Sigmoid colon (tissue), 4 donors: ENCODE results near the gene EMC6.

Experiments used
- CTCF ChIP-seq, 4 experiments: fragments of 450-650 bp in 3 of 4; fragments of 200-600 bp in 1 of 4; IDR thresholded peaks; one replicate each; pipeline ENCODE4 v1.5.1; 2016 to 2019; ENCODE audit warnings: antibody characterized with exemption in 4 of 4, mild to moderate bottlenecking in 3 of 4, moderate library complexity in 2 of 4
- EP300 ChIP-seq, 4 donors: sonication (generic); formaldehyde crosslinking; IDR thresholded peaks; one replicate each; pipeline ENCODE4 v1.6.1; 2017; ENCODE audit warnings: antibody characterized with exemption in 4 of 4
- POLR2A ChIP-seq, 2 donors: fragments of 450-650 bp; IDR thresholded peaks; one replicate each; pipeline ENCODE4 v1.6.1; 2016; ENCODE audit warnings: antibody characterized with exemption in 2 of 2, mild to moderate bottlenecking in 2 of 2, moderate library complexity in 2 of 2
- POLR2AphosphoS5 ChIP-seq, 4 donors: sonication (generic); formaldehyde crosslinking; IDR thresholded peaks; one replicate each; pipeline ENCODE4 v1.6.1; 2017; ENCODE audit warnings: antibody characterized with exemption in 4 of 4

- TF ChIP-seq POLR2A (IDR thresholded peaks at IDR 0.05) (no peak), CTCF (IDR thresholded peaks at IDR 0.05) (no peak), POLR2AphosphoS5 (IDR thresholded peaks at IDR 0.05) (no peak), EP300 (IDR thresholded peaks at IDR 0.05) (no peak)
These were observed 2.8 kb upstream of the EMC6 start for GRCh38 chr17:3665834-3666233.
